ENCODE results near the gene LPCAT3.

DNA sequence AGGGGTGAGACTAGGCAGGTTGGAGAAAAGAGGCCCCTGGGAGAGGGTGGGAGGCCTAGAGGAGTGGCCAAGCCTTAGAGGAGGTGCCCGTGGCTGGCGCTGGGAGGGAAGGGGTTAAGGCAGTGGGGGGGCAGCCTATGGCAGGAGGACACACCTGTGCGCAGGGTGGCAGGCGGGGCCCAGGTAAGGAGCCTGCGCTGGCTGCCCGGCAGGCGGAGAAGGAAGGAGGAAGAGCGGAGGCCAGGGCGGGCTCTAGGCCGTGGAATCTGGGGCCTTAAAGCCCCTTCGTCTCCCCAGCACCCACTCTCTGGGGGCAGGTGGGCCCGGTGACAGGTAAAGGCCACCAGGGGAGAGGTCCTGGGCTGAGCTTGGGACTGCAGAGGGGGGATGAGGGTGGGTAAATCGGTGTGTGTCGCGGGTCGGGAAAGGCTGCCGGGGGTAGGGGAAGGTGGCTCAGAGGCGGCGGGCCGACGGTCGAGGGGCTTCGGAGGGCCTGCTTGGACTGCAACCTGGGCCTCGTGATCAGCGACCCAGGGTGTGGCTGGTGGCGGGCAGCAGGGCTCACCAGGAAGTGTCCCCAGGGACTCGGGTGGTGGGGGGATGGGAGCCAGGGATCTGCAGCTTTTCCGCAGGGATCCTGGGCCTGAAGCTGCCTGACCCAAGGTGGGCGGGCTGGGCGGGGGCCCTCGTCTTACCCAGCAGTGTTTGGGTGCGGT lies 55.1 kb downstream of the LPCAT3 start:
- TF ChIP-seq CTCF (IDR thresholded peaks at IDR 0.05) (no peak), POLR2AphosphoS5 (IDR thresholded peaks at IDR 0.05; ENCODE audit: low read depth, low read length) (no peak), SIN3A (IDR thresholded peaks at IDR 0.05; ENCODE audit: borderline replicate concordance, insufficient read depth, low read depth, low read length) (no peak), TCF7L2 (IDR thresholded peaks at IDR 0.05; ENCODE audit: low read depth, low read length) (no peak)
- TF ChIP-seq, protein P1, sequence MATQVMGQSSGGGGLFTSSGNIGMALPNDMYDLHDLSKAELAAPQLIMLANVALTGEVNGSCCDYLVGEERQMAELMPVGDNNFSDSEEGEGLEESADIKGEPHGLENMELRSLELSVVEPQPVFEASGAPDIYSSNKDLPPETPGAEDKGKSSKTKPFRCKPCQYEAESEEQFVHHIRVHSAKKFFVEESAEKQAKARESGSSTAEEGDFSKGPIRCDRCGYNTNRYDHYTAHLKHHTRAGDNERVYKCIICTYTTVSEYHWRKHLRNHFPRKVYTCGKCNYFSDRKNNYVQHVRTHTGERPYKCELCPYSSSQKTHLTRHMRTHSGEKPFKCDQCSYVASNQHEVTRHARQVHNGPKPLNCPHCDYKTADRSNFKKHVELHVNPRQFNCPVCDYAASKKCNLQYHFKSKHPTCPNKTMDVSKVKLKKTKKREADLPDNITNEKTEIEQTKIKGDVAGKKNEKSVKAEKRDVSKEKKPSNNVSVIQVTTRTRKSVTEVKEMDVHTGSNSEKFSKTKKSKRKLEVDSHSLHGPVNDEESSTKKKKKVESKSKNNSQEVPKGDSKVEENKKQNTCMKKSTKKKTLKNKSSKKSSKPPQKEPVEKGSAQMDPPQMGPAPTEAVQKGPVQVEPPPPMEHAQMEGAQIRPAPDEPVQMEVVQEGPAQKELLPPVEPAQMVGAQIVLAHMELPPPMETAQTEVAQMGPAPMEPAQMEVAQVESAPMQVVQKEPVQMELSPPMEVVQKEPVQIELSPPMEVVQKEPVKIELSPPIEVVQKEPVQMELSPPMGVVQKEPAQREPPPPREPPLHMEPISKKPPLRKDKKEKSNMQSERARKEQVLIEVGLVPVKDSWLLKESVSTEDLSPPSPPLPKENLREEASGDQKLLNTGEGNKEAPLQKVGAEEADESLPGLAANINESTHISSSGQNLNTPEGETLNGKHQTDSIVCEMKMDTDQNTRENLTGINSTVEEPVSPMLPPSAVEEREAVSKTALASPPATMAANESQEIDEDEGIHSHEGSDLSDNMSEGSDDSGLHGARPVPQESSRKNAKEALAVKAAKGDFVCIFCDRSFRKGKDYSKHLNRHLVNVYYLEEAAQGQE (IDR thresholded peaks at IDR 0.05; ENCODE audit: insufficient read depth in 1 of 2, low read depth in 2 of 2, low read length in 1 of 2): no peak

Data from Panc1 (cell line).